Right hindlimb (tissue), 1 donor: Measurements from ENCODE around the gene NMD3.
"Not testable (repeated sequence)": the region's sequence is repeated elsewhere in the genome, so short reads cannot be mapped to it uniquely, and the experiment has no call there.

Source experiments
- DNase-seq: peaks from one replicate; pipeline ENCODE4 v3.0.0-alpha.2; 2018

NMD3 gene

DNA sequence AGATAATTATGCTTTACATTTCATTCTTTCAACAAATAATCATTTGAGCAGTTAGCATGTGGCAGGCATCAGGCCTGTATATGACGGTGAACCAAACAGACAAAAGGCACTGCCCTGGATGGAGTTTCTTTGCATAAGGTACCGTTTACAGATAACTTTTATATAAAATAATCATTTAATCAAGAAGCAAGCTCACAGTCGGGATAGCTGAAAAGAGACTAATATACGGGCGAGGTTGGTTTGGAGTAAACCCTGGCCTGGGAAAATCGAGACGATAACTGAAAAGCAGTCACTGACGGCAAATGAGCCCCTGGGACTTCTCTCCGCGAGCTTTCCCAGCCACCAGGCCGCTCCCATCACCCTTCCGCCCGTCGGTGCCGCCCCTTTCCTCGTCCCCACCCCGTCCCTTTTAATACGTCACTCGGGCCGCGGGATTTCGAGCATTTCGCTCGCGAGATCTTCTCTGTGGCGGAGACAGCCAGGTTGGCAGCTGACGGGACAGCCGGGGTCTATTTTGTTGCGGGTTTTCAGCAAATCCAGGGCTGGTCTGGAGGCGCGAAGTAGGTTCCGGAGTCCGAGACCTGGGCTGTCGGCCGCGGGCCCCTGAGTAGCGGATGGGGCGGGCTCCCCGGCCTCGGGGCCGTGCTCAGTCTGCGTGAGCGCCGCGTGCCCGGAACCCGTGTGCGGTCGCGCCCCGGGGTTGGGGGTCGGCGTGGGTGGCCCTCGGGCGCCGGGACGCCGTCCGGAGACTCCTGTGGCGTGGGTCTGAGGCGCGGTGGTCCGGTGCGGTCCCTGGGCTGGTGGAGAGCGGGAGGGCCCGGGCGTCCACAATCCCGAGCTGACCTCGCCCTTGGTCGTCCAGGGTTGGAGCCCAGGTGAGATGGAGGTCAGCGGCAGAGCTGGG lies at the start of gene NMD3:
NMD3 (plus strand) TSS at position 462 of the 904 bp plus-strand sequence. CDS start 703 bp downstream, outside the sequence.
- DNase-seq, result peak; percentile 97

DNA sequence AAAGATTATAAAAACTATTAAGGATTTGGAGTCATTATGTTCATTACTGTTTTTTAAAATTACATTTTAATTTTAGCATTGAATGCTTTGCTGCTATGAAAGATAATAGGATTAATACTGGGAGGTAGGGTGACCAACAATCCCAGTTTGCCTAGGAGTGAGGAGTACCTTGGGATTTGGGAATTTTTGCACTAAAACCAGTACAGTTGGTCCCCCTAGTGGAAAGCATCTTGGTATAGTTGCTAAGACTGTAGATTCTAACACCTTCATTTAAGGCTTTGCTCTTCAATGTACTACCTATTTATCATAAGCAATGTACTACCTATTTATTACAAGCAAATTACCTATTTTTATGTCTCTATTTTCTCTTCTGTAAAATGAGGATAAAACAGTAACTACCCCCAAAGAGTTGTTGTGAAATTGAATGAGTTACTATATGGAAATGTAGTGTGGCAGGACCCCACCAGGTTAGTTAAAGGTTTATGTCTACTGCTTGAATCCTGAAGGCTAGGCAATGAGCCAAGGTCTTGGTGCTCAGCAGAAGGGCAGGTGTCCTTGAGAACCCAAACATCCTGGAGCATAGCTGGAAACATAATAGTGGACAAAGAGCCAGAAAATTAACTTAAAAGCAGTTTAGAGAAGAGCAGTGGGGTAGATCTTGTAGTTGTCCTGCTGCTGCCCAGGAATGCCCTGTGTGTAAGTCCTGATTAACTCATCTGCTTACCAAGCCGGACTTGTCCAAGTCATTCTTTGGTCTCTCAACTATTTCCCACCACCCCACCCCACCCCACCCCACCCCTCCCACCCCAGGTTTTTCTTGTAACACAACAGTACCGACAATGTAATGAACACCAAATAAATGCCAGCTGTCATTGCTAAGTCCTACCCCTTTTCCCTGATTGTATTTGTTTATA lies 49.2 kb upstream of the NMD3 start:
- DNase-seq, result no peak

DNA sequence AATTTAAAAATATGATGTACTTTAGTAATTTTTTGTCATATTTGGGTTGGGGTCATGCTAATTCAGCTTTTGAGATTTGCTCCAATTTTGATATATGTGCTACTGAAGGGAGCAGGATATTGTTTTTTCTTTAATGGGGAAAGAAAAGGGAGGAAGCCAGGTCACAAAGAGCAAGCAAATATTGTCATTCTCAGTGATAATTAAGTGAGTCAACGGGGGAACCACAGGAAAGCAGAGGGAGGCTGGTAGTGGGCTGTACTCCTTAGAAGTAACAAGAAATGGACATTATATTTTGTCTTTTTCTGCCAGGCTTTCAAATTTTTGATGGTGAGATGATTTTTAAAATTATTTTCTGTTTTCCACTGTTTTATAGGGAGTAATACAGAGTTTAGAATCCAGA lies 45.6 kb upstream of the NMD3 start:
- no peak for DNase-seq

DNA sequence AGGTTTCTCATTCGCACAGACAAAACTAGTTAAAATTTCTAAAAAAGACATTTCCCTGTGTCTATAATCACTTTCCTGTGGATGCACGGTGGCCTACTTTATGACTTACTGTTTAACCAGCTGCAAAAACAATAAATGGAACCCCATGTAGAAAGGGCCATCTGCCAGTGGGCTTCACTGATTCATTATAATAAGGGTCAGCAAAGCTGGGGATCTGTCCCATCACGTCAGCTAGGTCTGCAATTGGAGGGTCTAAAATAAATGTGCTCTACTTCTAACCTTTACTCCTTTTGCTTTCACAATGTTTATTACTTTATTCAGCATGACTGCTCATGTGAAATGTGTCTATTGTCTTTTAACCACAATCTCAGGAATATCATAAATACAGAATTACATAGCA lies 43.1 kb upstream of the NMD3 start:
- no peak for DNase-seq

DNA sequence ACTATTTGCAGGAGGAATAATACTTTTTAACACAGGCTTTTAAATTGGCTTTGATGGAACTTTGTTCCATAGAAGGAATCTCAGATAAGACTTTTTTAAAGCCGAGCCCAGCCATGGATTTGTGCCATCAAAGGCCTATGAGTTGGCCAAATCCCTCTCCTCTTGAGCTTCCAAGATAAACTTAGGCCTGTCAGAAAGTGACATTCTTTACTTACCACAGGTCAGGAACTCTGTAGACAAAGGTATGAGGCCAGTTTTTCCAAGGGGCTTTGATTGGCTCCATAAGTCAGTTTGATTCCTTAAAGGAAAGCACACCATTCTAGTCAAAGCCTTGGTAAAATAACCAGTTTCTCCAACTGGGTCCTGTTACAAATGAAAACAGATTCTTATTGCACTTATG lies 39.7 kb upstream of the NMD3 start:
- not testable (repeated sequence) for DNase-seq

DNA sequence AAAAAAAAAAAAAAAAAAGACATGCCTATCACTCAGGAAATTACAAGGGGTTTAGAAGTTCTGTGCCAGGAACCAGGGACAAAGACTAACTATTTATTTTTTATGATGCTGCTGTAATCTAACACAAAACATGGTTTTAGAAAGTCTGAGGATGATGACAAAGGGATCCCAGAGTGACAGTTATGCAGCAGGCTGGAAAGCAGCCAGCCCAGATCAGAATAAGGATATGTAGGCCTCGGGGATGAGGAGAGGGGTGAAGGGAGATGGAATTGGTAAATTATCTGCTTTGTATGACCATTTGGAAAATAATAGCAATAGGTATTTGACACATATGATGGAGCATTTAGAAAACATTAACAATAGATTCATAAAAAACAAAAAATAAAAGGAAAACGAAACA lies 34.1 kb upstream of the NMD3 start:
- no peak for DNase-seq

DNA sequence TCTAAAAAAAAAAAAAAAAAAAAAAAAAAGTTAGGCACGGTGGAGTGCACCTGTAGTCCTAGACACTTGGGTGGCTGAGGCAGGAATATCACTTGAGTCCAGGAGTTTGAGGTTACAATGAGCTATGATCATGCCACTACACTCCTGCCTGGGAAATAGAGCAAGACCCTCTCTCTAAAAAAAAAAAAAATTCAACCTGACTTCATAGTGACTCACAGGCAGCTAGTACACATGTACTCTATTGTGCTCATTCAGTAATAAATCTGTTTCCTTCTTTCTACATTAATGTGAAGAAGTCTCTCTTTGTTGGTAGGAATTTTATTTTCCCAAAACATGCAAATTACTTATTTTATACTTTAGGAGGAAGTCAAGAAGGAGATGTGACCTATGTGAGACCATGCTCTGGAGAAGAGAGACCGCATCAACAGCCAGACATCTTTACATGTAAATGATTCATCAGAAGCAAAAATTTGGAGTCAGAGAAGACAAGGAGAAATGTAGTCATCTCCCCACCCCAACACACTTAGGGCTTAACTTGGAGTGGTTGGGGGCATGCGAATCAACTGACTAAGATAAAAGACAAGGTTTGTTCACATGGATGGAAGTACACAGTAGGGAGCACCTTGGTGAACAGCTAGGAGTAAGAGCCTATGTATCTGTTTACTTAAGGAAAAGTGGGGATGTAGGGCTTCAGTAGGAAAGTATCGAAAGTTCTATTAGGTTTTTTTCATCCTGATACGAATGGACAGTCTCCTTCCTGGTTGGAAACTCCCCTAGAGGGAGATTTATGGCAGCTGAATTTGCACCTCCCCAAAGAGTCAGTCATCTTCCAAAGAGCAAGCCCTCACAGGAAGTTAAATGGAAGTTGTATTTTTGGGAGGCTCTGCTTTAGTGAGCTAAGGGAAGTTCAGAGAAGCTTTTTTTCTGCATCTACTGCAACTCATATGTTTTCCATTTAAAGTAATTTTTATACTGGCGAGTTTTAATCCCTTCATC lies 23.0 kb upstream of the NMD3 start:
- DNase-seq, result no peak

DNA sequence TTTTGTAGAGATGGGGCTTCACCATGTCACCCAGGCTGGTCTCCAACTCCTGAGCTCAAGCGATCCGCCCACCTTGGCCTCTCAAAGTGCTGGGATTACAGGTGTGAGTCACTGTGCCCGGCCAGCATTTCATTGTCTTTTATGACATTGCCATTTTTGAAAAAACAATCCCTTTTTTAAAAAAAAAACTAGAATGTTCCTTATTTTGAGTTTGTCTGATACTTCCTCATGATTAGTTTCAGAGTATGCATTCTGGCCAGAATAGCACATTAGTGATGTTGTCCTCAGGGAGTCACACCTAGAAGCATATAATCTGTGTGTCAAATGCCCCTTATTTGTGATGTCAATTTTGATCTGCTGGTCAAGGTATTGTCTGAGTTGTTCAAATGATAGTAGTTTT lies 21.2 kb upstream of the NMD3 start:
- DNase-seq, result no peak

DNA sequence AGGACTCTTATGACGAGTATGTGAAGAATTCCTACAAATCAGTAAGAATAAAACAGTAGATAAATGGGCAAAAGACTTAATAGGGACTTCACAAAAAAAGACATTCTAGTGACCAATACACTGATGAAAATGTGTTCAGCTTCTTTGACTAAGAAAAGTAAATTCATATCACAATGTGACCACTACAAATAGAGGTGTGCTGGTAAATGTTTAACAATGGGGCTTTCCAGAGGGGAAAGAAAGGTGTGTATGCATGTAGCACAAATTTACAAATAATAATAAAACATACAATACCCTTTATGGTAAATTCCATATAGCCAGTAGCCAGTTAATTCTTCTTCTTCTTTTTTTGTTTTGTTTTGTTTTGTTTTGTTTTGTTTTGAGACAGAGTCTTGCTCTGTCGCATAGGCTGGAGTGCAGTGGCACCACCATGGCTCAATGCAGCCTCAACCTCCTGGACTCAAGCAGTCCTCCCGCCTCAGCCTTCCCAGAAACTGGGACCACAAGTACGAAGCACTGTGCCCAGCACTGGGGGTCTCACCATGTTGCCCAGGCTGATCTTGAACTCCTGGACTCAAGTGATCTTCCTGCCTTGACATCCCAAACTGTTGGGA lies 17.5 kb upstream of the NMD3 start:
- no peak for DNase-seq

DNA sequence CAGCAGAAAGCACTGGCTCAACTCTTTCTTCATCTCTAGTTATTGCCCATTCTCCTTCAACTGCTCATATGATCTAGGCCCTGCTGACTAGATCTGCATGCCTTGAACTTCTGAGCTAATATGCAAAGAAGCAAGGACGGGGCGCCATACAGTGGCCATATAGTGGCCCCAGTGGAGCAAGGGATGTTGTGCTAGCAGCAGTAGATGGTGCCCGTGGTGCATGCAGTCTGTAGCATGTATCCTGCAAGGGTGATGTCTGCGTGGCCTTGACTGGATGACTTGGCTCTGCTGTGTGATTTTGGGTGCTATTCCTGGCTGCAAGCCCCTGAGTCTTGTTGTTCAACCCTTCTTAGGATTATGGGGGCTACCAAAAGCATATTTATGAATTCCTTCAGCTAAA lies 12.2 kb upstream of the NMD3 start:
- DNase-seq, result no peak

DNA sequence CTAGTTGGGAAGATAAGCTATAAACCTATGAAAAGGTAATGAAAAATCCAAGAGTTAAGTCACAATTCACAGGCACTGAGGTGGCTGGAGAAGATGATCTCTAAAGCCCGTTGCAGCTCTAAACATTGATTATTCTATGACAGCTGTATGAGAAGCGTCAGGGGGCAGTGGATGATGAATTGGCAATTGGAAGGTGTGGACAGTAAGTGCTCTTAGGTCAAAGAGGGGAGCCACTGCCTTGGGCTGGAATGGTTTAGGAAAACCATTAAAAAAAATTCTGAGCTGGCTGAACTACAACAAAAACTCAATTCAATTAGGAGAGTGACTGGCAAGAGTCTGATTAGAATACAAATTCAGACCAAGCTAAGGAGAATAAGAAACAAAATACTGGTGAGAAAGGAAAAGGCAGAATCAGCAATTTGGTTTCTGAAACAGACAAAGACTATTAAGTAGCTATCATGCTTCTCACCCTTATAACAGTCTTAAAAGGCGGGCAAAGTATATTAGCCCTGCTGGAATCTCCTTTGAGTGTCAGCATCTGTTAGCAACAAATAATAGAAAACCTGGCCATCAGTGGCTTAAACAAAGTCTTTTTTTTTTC lies 8.8 kb upstream of the NMD3 start:
- DNase-seq, result no peak

DNA sequence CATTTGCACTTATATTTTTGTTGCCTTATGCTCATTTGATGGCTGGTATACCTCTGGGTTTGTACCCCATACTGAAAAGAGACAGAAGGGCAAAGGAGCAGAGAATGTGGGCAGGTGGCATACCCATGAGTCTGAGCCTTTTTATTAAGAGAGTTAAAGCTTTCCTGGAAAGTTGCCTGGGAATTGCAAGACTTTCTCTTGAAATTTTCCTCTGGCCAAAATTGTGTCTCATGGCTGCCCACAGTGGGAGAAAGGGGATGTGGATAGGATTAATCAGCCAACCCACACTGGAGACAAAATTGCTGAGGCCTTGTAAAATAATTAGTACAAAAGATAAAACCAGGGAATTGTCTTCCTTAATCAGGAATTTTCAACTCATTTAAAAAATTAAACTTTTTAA lies 8.2 kb upstream of the NMD3 start:
- no peak for DNase-seq

DNA sequence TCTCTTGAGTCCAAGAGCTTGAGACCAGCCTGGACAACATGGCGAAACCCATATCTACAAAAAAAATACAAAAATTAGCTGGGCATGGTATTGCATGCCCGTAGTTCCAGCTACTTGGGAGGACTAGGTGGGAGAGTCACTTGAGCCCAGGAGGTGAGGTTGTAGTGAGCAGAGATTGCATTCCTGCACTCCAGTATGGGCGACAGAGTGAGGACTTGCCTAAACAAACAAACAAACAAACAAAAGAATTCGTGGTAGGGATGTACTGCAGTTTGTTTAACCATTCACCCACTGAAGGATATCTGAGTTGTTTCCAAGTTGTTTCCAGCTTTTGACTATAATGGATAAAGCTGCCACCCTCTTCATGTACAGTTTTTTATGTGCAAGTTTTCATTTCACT lies 7.5 kb upstream of the NMD3 start:
- no peak for DNase-seq

DNA sequence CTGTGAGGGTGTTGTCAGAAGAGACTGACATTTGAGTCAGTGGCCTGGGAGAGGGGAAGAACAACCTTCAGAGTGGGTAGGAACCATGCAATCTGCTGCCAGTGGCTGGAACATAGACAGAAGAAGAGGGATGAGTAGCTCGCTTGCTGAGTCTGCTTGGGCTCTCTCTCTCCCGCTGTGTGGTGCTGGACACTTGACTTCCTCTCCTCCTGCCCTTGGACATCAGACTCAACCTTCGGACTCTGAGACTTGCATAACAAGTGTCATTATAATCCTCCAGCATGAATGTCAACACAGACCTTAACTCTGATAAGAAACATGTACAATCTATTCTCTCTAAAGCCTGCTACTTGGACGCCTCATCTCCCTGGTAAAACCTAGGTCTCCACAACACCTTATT lies 5.9 kb upstream of the NMD3 start:
- DNase-seq, result no peak

DNA sequence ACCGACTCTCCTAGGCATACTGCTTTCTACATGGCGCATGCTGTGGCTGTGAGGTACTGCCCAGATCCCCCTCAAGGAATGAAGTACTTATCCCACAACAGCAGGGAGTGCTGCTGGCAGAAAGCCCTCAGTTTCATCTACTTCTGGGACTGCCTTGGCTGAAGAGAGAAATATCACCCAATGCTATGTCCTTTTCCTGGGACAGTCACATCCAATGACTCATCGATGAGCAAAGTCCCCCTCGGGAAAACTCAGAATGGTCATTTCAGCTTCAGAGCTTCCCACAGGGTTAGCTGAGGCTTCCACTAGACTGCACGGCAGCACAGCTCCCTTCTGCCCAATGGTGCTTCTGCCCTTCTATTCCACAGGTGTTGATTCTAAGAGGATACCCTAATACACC lies 3.6 kb upstream of the NMD3 start:
- DNase-seq, result peak; percentile 20

DNA sequence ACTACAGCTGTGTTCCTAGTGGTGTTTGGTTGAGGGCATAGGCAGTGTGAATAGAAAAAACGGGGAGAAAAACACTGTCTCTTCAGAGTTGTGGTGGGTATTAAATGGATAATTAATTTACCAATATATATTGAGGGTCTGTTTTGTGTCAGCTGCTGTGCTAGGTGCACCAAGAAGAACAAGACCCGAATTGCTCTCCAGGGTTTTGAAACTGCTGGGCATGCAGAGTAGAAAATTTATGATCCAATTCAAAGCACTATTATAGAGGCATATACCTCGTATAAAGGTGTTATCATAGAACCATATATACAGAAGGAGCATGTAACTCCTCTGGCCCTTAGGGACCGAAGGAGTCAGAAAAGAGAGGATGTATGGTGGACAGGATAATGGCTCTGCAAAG lies 1.6 kb upstream of the NMD3 start:
- no peak for DNase-seq

DNA sequence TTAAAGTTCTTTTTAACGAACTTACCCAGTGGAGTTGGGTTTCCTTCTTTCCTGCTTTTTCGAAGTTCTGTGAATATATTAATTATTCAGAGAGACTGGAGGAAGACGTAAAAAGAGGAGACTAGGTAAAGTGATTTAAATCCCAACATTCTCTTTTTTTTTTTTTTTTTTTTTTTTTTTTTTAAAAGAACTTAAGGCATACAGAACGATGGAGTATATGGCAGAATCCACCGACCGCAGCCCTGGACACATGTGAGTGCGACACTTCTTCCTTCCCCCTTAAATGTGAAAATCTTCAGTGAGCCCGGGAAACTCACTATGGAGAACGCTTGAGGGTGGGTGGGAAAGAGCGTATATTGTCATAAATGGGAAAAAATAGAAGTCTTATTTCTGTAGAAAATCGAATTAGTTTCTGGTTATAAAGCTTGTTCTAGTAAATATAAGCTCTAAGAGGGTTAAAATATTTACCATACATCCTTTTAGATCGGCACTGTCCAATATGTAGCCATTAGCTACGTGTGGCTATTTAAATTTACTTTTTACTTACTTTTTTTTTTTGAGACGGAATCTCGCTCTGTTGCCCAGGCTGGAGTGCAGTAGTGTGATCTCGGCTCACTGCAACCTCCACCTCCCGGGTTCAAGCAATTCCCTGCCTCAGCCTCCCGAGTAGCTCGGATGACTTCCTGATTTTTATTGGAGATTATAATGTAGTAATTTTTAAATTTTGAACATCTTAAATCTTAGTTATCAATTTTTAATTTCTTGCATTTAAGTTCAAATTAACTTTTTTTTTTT lies 892 bp downstream of the NMD3 start:
- DNase-seq, result peak; percentile 20

DNA sequence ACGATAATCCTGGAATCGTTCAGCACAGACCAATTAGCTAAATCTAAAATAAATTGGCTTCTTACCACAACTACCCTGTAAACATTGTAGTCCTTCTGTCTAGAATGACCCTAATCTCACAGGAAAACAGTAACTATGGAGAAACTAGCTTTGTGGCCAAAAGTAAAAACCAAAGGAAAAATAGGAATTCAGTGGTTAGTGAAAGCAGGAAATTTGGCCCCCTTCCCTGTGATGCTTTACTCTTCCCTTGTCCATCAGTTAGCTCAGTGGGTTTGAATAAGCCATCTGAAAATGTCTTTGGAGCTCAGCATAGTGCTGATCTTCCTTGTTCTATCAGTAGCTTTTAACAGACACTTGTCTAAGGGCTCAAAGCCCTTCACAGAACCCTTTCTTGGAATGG lies 1.6 kb downstream of the NMD3 start:
- no peak for DNase-seq

DNA sequence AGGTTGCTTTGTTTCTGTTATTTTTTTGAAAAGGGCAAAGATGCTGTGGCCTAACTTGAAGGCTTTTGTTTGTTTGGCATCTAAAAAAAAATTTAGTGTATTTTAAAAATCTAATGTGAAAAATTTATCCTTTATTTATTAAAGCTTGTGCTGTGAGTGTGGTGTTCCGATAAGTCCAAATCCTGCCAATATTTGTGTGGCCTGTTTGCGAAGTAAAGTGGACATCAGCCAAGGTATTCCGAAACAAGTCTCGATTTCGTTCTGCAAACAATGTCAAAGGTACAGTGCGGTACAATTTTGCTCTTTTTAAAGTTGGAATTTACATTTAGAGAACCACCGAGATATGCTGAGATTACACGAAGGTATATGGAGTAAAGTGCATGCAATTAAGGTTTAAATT lies 3.7 kb downstream of the NMD3 start:
- no peak for DNase-seq

DNA sequence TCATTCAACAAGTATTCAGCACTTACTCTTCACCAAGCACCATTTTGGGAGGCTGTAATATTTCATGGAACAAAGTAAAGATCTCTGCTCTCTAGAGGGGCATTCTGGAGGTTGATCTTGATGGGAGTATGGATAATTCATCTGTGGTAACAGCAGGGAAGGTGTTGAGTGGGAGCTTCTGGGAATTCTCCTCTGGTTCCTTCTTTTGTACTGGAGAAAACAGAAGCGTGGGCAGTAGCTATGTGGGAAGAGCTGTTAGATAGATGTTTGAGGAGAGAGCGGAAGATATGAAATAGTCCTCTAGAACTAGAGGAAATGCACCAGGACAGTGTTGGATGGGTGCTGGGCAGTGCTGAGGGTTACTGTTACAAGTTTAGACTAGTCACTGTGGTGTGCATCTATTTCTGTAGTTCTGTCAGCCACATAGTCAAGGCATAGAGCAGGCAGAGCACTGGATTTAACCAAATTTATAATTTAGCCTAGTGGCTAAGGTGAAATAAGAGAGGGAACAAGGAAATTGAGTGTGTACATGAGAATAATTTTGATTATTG lies 9.6 kb downstream of the NMD3 start:
- no peak for DNase-seq

DNA sequence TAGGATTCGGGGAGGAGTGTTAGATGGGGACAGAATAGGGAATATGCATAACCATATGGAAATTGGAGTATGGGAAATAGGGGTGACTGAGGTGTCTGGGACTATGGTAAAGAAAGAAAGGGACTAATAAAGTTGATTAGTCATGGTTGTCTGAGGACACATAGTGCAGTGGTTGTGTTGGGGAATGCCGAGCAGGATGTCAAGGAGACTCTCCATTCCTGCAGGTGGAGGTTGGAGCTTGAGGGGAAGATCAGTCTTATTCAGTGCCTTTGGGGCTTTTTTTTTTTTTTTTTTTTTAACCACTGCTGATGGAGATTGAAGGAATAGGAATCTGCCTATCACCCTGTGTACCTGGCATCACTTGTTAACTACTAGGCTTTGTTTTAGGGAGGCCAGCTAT lies 10.8 kb downstream of the NMD3 start:
- DNase-seq, result no peak
